Left cardiac atrium (tissue), 4 donors: ENCODE results near the gene RAB12. TPM values are rescaled to one million over a fixed set of nuclear protein-coding genes. Genes with fewer than 3 reads are reported as not detected.
"Not testable (repeated sequence)": the region's sequence is repeated elsewhere in the genome, so short reads cannot be mapped to it uniquely, and the experiment has no call there.

Experiments
- ATAC-seq, 2 donors: fragments of 200-7000 bp; cut with Tn5 transposase; one replicate each; pipeline ENCODE4 v1.9.1; 2020; ENCODE audit warnings: mild to moderate bottlenecking in 2 of 2, moderate library complexity in 2 of 2
- DNase-seq: peaks from one replicate; pipeline ENCODE4 v3.0.0-alpha.2; 2020
- intact Hi-C, 2 donors: fragments of 100-400 bp; cut with DNase I; formaldehyde crosslinking; loops; one replicate each; pipeline versions ENCODE4 v1.14.1 to v1.15.1; 2022 to 2023
- long read RNA-seq: library from polyadenylated mRNA; unstranded; transcript quantifications from one replicate; pipeline ENCODE4 v2.0.0, GENCODE V29; 2021
- total RNA-seq, 2 donors: library from RNA; stranded (reverse); fragmentation: NEBNext Ultra II Directional; extraction: Animal tissue kit (Norgen Biotek cat#: 25700); gene quantifications; one replicate each; pipeline ENCODE4 v1.2.1, GENCODE V29; 2021
- donor health status: DM: no; HTN: yes; CAD: no.
- donor health status: DM: no; HTN: yes; CAD: no; lungs with severe emphysema.
- donor health status: DM: yes; HTN: yes; CAD: no.
- donor health status: Dilated cardiomyopathy.

Gene RAB12, protein sequence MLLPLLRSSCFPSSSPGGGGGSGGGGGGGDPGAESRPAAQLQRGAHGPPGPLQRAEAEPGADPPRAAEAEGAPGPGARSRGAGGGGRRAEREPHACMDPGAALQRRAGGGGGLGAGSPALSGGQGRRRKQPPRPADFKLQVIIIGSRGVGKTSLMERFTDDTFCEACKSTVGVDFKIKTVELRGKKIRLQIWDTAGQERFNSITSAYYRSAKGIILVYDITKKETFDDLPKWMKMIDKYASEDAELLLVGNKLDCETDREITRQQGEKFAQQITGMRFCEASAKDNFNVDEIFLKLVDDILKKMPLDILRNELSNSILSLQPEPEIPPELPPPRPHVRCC
- 10 to 100 TPM; 69.5 to 82.2 TPM for total RNA-seq
- long read RNA-seq: 0 reads

DNA sequence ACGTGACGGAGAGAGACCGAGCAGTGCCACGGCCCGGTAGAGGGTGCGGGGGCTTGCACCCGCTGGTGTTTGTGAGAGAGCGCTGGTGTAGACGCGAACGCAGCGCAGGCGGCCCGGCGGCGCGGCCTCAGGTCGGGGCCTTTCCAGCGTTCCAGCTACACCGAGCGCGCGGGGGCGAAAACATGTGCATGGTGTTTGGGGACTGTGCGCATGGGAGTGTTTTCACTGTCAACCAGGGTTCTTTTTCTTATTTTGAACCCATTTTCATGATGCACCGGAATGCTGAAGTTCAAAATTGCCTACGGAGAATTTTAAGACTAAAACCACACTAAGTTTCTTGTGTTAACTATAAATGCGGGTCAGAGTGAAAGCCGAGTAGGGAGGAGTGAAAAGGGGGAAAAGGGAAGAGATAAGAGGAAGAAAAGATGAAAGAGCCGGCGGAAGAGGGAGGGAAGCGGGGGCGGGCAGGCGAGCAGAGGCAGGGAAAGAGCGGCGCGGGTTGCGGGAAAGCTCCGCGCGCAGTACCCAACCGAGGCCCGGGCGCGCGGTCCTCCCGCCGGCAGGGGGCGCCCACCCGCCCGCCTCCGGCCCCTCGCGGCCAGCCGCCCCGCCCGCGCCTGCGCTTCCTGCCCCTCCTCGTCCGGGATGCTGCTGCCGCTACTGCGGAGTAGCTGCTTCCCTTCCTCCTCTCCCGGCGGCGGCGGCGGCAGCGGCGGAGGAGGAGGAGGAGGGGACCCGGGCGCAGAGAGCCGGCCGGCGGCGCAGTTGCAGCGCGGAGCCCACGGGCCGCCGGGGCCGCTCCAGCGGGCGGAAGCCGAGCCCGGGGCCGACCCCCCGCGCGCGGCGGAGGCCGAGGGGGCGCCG, at the start of gene RAB12:
TSS of gene RAB12 (plus strand) at position 643 of the 864 bp plus-strand sequence. CDS start at position 646, 3 bp downstream.
- intact Hi-C loops: loop anchor here in 1 of 2 donors (5.0 kb wide), 1 partner anchor 47 kb away; no protein-coding TSS in a partner anchor
- peak; percentile 95 to 97 for ATAC-seq
- DNase-seq: peak; percentile 90

DNA sequence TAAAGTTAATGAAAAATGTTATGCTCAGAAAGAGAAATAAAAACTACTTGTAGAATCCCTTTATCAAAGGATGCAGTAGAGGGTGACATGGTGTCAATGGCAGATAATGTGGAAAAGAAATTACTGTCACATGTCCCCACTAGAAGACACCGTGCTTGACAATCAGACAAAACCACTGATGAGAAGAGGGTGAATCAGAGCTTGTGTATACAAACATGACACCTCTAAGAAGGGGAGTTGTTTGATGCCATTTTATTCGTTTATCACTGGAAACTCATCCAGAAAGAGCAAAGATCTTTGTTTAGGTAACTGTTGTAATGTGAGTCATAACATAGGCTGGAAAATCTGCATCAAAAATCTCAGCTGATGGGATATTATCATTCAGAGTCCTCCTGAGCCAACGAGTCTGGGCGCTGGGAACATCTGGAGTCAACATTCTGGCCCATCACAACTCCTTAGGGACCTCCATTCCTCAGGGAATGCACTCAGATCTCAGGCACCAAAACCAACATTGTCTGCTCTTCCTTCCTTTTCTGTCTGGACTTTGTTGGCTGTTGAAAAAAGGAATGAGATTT, 49.5 kb upstream of the RAB12 start:
- ATAC-seq: no peak
- DNase-seq: no peak
- intact Hi-C loops: loop anchor here in 1 of 2 donors (5.0 kb wide), 1 partner anchor 48 kb away; the partner anchor contains the start of gene RAB12

DNA sequence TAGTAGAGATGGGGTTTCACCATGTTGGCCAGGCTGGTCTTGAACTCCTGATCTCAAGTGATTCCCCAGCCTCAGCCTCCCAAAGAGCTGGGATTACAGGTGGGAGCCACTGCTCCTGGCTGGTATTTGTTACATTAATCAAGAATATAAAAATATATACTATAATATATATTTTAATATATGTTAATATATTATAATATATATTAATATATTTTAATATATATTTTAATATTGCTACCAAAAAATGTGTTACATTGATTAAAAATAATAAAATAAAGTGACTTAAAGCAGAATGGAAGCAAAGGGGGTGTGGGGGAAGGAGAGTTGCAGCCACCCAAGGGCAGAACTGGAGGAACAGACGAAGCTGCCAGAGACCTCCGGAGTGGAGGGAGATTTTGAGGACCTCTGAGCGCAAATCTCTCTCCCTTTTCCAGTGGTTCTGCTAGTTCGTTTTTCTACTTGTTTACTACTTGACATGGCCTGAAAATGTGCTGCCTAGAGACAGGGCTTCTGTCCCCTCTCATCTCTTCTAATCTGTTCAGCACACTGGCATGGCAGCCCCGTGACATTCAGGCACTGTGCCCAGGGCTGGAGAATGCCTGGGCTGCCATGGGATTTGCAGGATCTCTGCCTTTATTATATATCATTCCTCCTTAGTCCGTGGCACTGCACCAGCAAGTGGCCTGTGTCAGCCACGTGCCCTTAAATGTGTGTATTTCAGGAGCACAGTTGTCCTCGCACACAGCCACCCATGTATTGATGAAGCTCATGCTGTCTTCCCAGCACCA, 47.9 kb upstream of the RAB12 start:
- DNase-seq (peak; percentile 62), ATAC-seq (peak; percentile 77 to 80)
- intact Hi-C loops: loop anchor here in 1 of 2 donors (5.0 kb wide), 1 partner anchor 46 kb away; the partner anchor contains the start of gene RAB12

DNA sequence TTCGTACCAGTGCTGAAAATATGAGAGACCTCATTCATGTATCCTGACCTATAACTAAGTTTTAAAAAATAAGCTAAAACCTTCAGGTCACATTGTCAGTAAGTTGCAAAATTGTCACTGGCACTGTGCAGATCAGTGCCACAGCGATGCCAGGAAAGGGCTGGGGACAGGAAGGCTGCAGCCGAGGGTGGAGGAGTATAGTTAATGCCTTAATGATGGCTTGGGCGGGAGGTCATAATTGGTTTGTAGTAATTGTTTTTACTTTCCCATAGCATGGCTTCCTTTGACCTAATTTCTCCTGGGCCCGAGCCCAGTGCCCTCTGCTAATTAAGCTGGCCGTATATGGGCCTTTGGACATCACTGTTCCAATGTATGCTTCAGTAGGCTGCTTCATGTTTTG, 47.2 kb upstream of the RAB12 start:
- ATAC-seq (peak in 1 of 2 donors; percentile 18), DNase-seq (no peak)
- intact Hi-C loops: loop anchor here in 1 of 2 donors (5.0 kb wide), 1 partner anchor 45 kb away; the partner anchor contains the start of gene RAB12

DNA sequence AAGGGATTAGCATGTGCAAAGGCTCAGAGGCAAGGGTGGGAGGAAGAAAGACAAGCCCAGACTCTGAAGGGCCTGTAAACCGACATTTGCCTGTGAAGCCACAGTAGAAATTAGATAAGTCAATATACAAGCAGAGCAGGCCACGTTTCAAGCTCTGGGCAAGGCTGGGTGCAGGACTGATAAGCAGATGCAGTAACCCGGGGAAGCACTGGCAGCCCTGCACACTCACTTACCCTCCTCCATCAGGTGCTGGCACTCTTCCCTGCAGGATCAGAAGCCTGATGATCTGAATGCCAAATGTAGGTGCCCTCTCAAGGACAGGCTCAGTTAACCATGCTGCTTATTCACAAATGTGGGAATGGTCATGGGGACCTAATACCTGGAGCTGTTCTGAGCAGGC, 46.3 kb upstream of the RAB12 start:
- peak; percentile 68 to 91 for ATAC-seq
- intact Hi-C loops: loop anchor here in 1 of 2 donors (5.0 kb wide), 1 partner anchor 44 kb away; the partner anchor contains the start of gene RAB12
- peak; percentile 29 for DNase-seq

DNA sequence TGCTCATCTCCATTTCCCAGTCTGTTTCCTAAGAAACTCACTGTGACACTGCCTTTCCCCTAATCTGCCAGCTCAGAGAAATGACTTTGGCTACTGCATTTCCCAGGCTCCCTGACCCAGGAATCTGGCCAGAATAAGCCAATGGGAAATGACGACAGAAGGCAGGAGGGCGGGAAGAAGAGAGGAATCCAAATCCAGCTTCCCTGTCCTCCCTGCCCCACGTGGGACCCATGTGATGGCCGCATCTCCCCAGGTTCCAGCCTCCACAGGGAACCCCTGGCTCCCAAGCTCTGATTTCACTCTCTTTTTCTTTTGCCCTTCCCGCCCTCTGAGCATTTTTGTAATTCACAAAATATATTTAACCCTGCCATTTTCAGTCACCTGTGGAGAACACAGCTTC, 37.8 kb upstream of the RAB12 start:
- intact Hi-C loops: no loop called here
- DNase-seq (no peak), ATAC-seq (no peak)

DNA sequence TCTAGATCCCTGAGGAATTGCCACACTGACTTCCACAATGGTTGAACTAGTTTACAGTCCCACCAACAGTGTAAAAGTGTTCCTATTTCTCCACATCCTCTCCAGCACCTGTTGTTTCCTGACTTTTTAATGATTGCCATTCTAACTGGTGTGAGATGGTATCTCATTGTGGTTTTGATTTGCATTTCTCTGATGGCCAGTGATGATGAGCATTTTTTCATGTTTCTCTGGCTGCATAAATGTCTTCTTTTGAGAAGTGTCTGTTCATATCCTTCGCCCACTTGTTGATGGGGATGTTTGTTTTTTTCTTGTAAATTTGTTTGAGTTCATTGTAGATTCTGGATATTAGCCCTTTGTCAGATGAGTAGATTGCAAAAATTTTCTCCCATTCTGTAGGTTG, 35.5 kb upstream of the RAB12 start:
- ATAC-seq, DNase-seq, intact Hi-C loops: not testable (repeated sequence)

DNA sequence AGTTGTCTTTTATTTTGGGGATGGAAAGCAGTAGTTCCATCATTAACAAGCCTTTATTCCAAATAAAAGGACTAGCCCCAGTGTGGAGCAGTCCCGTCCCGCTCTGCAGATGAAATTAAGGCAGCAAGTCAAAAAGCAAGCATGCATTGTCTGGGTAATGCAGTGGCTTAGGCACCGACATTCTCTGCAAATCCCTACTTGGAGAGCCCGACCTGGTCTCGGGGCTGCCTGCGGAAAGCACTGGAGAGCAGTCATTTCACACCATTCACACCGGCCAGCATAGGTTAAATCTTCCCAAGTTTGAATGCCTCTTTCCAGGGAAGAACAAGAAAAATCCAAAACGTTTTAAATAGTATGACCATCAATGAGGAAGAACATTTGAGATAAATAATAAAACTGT, 24.4 kb upstream of the RAB12 start:
- DNase-seq (no peak), ATAC-seq (no peak)
- intact Hi-C loops: no loop called here

DNA sequence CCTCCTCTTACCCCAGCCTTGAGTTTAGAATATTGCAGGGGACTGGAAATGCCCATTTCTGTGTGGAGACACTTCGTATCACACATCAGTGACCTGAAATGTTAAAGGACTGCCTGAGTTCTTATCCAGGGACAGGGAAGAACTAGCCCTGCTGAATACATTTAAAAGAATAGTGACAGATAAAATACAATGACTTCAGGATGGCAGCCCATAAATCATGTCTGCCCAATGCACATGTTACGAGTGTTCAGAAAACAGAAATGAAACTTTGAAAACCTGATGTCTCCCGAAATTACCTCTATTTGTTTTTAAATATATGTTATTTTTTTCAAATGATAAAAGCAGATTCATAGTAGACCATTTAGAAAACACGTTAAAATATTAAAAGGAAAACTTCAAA, 22.3 kb upstream of the RAB12 start:
- DNase-seq (no peak), ATAC-seq (no peak)
- intact Hi-C loops: no loop called here

DNA sequence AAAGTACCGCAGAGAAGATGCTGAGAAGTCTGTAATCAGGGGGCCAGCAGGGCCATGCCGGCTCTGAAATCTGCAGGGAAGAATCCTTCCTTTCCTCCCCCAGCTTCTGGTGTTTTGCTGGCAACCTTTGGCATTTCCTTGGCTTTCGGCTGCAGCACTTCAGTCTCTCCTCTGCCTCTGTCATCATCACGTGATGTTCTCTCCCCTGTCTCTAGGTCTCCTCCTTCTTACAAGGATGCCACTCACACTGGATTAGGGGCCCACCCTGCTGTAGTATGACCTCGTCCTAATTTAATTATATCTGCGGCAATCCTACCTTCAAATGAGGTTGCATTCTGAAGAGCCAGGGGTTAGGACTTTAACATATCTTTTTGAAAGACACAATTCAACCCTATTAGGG, 13.8 kb upstream of the RAB12 start:
- DNase-seq: no peak
- intact Hi-C loops: no loop called here
- no peak for ATAC-seq

DNA sequence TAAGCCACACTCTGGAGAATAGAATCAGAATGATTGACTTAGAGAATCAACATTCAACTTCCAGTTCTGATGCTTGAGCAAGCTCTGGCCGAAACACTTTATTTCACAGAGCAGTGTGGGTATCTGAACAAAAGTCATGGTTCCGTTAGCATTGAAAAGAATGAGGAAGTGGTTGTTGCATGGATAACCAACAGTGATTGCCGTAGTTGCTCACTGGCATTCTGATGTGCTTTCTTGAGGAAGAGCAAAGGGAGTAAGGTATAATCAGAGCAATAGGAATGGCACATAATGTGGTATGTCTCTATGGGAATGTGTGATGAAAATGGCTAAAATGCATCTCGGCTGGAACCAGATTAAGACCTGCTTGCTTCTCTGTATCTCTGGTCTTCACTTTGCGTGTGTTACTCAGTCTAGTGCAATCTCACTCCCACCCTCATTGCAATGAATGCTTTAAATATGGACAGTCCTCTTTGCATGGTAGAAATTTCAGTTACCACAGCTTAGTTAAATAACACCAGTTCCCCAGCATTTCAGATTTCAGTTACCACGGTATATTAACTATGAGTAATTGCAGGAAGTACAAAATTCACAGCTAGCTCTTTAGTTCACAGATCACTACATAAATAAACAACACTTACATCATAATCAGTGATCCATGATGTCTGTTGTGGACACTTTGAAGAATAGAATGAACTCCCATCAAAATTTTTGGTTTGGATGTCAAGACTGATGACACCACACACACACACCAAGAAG, 7.8 kb upstream of the RAB12 start:
- ATAC-seq: no peak
- intact Hi-C loops: no loop called here
- DNase-seq: no peak

DNA sequence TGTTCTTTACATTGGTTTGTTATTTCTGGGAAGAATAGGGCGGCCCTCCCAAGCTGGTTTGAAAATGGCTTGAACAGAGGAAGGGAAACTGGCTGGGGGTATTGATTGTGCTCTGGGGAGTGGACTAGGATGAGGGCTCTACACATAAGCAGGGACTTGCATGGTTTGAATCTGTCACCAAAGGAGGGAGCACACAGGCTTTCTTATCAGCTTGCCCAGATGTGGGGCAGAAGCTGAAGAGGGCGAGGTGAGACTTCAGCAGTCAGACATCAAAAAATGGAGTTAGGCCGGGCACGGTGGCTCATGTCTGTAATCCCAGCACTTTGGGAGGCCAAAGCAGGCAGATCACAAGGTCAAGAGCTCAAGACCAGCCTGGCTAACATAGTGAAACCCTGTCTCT, 7.2 kb upstream of the RAB12 start:
- ATAC-seq (no peak), DNase-seq (no peak)
- intact Hi-C loops: no loop called here

DNA sequence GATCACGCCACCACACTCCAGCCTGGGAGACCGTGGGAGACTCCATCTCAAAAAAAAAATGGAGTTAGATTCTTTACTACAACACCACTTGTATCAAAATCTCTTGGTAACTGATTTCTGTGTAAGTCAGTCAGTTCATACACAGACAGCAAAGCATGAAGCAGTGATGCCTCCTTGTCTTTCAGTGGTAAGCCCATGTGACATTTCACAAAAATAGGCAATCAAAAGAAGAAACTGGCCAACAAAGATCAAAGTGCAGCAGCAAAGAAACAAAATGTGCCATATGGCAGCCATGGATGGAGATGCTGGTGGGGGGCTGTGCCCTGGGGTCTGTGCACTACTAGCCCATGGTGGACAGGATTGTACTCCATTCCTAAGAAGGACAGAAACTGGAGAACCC, 6.7 kb upstream of the RAB12 start:
- ATAC-seq: no peak
- DNase-seq: no peak
- intact Hi-C loops: no loop called here

DNA sequence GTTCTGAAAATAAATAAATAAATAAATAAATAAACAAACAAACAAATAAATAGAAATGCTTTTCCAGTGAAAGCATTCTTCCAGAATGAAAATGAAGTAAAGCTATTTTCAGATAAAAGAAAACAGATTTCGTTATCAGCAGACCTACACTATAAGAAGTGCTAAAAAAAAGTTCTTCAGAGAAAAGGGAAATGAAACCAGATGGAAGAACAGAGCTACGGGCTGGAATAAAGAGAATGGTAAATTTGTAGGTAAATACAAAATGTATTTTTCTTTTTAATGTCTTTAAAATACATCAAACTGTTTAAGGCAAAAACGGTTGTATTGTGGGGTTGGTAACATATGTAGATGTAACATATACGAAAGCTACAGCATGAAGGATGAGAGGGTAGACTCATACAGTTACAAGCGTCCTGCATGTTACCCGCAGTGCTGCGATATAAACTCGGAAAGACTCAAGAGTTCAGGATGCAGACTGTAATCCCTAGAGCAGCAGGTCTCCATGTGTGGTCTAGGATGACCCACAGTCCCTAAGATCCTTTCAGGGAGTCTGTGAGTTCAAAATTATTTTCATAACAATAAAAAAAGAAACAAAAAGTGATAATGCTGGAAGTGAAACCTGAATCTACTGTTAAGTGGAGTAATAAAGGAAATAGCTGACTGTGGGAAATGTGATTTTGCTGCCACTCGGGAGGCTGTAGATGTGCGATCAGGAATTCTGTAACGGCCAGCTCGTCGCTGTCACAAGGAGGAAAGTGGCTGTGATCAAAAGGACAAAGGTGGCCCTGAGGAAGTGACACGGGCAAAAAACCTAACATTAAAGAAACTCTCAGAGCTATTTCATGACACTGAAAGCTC, 5.3 kb upstream of the RAB12 start:
- DNase-seq (no peak), ATAC-seq (no peak)
- intact Hi-C loops: no loop called here

DNA sequence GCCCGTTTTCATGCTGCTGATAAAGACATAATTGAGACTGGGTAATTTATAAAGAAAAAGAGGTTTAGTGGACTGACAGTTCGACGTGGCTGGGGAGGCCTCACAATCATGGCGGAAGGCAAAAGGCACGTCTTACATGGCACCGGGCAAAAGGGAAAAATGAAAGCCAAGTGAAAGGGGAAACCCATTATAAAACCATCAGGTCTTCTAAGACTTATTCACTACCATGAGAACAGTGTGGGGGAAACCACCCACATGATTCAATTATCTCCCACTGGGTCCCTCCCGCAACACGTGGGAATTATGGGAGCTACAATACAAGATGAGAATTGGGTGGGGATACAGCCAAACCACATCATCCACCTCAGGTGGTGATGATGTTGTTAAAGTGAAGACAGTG, 3.3 kb upstream of the RAB12 start:
- ATAC-seq (no peak), DNase-seq (no peak)
- intact Hi-C loops: loop anchor here in 1 of 2 donors (5.0 kb wide), 1 partner anchor 44 kb away; no protein-coding TSS in a partner anchor

DNA sequence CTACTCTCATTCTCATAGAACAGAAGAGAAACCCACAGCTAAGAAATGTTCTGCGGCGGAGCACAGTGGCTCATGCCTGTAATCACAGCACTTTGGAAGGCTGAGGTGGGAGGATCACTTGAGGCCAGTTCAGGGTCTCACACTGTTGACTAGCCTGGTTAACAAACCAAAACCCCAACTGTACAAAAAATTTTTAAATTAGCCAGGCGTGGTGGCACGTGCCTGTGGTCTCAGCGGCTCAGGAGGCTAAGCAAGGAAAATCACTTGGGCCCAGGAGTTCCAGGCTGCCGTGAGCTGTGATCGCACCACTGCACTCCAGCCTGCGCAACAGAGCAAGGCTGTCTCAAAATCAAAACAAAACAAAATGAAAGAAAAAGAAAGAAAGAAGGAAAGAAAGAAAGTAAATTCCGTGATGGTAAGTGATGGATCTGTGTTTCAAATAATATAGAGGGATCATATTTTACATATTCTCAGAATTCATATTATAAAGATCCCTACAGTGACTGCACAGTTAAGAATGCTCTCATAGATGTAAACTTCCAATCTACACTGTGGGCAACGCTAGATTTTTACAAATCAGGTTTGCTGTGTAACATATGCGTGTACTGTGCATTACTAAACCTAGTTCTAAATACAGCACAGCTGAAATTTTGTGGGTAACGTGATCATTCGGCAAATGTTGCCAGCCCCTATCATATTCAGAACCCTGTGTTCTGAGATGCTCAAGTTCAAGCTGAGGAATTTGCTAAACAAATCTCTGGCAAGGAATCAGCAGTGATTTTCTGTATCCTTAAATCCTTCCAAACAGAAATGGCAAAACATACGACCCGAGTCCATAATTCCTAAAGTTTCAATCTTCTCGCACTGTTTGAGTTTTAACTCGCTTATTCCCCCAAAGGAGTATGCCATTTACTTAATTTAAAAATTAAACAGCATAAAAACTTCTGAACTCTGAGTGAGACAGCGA, 1.2 kb upstream of the RAB12 start:
- no peak for DNase-seq
- intact Hi-C loops: loop anchor here in 1 of 2 donors (5.0 kb wide), 1 partner anchor 46 kb away; no protein-coding TSS in a partner anchor
- ATAC-seq: no peak
